HG02852 (cell line): ENCODE results near the gene MEX3A.
"Not testable (repeated sequence)": the region's sequence is repeated elsewhere in the genome, so short reads cannot be mapped to it uniquely, and the experiment has no call there.

Experiments
- ATAC-seq: cut with Tn5 transposase; IDR thresholded peaks from one replicate; pipeline ENCODE4 v1.9.1; 2021; ENCODE audit warnings: mild to moderate bottlenecking, moderate library complexity; ENCODE audit not compliant: unreplicated experiment

MEX3A gene

DNA sequence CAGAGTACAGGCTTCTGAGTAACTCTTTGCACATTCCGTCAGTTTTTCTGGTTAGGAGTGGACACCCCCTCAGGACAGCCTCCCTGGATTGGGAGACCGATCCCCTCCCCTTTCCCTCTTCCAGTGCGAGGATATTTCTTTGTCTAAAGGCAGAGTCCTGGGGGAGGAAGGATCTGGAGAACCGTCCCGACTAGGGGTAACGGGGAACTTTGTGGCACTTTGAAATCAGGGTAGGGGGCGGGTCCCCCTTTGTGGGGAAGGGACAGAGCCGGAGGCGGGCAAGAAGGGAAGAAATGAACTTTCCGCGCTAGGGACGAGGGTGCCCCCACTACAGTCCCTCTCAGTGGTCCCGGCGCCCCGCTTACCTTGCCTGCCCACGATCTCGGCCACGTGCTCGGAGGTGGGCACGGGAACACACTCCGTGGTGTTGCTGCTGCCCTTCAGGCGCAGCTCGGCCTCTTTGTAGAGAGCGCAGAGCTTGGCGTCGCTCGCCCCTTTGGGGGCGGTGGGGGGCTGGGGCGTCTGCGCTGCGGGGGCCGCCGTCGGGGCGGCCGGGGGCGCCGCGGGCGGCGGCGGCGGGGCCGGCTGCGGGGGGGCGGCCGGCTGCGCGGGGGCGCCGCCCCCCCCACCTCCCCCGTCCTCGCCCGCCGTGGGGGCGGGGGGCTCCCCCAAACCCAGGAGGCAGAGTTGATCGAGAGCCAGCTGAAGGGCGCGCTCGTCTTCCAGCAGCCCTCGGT, 917 bp downstream of the MEX3A start:
- no peak for ATAC-seq

DNA sequence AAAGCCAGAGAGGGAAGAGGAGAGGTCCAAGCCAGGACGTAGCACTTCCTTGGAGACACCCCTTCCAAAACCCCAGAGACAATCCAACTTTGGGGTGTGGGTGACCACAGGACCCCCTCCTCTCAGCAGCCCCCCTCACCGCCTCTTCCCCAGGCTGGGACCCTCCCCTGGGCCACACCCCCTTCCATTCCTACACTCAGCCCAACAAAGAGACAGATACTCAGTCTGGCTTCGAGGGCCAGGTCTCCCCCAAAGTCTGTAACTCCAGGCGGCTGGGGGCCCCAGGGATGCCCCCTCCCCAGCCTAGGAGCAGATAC, 1.4 kb downstream of the MEX3A start:
- ATAC-seq, result no peak

DNA sequence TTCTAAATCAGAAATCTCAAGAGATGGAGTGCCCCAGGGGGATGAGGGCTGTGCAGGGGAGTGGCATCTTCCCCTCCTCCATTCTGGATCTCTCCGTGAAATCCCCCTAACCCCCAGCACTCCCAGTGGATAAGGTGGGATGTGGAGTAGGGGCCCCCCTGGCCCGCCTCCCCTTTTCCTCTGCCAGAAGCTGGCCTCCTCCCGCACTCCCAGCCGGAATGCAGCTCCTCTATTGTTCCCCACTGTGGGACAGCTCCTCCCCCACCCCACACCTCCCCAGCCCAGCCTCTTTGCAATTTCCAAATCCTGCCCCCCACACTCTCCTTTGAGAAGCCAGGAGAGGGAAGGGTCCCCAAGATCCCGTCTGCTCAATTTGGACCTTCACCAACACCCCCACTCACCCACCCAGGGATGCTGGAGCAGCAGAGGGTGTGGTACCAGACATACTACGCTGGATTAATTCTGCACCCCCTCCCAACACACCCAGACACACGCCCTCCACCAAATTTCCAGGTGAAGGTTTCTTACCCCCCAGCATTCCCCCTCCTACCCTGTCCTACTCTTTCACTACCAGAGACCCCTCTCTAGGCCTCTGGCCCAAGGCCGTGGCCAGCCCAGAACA, 1.9 kb downstream of the MEX3A start:
- no peak for ATAC-seq

DNA sequence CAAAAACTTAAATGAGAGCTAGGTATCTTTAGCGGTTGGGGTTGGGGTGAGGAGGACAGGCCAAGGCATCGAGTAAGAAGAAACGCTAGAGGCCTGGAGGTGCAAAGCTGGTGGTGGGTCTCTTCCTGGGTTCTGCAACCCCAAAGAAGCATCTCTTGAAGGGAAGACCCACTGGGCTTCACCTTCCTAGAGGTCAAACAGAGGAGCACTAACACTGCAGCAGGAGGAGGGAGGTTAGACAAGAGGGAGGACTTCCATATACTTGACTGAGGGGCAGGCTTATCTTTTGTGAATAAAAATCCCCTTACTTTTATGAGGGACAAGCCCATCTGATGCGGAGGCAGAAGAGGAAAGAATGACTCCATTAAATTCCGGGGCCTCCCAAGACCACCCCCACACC, 2.5 kb downstream of the MEX3A start:
- no peak for ATAC-seq

DNA sequence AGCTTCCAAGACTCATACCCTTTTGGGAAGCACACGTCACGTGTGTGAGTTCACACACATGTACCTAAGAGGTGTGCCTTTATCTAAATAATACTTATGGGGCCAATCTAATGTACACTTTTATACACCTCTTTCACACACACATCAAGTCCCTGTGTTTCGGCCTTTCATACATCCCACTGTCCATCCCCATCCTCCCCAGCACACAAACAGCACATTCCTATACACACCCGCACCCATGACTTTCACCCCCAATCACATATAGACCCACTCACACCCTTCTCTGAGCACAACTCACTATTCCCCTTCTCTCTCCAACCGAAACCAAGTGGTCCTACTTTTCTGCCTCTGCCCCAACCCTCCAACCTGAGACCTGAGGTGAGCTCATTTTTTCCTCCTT, 3.5 kb downstream of the MEX3A start:
- no peak for ATAC-seq

DNA sequence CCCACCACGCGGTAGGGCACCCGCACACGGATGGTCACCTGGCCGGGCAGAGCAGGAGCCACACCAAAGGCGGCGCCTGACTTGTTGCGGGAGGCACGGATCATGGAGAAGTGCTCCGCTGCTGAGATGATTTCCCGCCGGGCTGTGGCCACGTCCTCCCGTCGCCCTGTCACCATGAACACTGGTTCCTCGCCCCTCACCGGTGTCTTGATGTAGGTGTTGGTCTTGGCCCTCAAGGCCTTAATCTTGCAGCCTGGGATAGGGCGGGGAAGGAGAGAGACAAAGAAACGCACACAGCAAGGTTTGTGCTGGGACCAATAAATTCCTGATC, 4.9 kb downstream of the MEX3A start:
- no peak for ATAC-seq

DNA sequence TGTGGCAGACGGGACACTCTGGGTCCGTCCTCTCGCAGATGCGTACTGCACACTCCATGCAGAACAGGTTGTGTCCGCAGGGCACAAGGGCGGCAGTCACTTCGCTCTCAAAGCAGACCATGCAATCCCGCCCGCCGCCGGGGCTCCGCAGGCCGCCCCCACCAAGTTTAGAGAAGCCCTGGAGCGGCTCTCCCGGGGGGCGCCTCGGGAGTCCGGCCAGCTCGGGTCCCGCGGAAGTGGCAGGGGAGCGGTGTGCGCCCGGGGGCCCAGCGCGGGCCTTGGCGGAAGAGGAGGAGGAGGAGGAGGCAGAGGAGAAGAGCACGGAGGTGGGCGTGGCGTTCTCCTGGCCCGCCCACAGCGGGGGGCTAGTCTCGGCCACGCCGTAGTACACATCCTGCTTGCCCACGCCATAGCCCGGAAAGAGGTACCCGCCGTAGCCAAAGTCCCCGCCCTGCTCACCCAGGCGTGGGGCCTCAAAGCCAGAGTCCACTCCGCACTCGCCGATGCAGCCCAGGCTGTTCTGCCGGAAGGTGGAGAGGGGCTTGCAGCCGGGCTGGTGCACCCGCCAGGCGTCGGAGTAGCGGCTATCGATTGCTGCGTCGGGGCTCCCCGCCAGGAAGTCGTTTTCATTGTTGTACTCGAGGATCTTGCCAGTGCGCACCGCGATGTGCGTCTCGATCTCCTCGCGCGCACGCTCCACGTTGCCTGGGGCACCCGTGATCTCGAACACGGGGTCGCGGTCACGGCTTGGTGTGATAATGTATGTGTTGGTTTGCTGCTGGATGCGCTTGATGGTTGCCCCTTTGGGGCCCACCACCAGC, 5.4 kb downstream of the MEX3A start:
- ATAC-seq, result no peak

DNA sequence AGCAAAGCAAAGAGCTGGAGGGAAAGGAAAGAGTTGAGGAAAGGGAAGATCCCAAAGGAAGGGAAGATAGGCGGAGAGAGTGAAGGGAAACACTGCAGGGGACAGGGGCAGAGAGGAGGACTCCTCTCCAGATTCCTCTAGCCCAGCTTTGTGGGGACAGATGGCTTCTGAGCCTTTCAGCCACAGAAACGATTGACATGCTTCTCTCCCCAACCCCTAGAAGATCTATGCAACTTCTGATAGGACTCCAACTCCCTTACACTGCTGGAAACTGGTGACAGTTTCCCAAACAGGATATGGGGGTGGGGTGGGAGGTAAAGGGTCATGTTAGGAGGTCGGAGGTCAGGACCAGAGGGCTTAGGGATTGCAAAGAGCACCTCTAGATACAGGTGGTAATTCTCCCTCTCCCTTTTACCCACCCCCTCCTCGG, 6.5 kb downstream of the MEX3A start:
- no peak for ATAC-seq

DNA sequence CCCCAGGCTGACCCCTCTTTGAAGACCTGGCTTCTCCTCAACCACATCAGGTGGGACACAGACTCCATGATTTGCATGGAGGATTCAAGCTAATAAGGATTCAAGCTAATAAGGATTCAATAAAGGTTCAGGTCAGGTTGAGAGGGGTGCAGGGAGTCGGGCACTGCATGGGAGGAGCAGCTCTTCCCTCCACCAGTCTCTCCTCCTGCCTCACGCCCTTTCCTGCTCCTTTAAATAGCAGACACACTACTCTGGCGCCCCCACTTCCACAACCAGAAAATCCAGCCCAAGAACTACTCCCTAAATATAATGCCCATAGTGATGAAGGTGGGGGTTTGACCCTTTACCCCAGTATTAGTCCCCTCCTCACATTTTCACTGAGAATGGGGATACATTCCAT, 7.1 kb downstream of the MEX3A start:
- no peak for ATAC-seq

DNA sequence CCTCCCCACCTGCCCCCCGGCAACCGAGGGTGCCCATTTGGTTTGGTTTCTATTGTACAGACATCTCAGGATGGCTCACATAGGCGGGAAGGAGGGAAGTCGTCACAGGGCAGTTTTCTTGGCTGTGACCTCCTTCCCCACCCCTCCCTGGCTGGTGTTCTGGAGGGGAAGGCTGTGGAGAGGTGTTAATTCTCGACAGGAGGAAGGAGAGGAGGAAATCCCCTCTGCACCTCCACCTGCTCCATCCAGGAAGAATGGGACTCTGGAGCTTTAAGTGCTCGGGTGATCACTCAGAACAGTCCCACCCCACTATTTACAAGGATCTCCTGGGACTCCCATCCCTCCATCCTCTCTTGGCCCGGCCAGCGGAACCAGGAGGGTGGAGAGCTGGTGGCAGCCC, 7.6 kb downstream of the MEX3A start:
- ATAC-seq, result no peak

DNA sequence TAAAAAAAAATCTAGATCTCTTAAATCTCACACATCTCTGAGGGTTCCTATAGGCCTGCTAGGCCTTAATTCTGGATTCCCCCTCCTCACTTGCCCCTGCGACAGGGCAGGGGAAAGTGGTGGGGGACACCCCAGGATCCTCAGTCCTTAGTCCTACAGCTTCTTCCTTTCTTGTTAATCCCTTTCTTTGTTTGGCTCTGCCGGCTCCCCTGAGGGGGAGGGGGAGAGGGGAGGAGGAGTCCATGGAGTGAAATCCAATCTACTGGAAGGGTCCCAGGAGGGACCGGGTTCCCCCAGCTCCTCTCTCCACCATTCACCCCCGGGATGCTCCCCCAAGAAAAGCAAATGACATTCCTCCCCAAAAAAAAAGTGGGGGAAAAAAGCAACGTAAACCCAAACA, 8.5 kb downstream of the MEX3A start:
- no peak for ATAC-seq

DNA sequence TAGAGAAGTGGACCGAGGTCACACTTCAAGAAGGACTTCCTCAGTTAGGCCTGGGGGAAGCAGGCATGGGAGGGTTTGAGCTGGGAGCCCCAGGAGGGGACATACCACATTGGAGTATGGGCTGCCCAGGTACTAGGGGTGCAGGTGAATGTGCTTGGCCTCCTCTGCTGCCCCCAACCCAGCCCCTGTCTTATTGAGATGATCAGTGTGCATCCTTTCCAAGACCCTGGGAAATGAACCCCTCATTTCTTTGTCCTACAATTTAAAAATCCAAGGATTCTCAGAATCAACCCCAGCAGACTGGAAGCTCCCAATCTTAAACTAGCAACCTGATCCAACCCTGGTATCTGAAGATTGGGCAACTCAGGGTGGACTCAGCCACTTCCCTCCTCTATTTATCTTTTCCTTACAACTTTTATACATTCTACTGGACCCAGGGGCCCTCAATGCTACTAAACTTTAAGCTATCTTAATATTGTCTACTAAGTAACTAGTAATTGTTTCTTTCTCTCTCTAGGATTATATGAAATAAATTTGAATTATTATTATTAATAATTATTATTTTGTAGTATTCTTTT, 9.1 kb downstream of the MEX3A start:
- ATAC-seq, result no peak

DNA sequence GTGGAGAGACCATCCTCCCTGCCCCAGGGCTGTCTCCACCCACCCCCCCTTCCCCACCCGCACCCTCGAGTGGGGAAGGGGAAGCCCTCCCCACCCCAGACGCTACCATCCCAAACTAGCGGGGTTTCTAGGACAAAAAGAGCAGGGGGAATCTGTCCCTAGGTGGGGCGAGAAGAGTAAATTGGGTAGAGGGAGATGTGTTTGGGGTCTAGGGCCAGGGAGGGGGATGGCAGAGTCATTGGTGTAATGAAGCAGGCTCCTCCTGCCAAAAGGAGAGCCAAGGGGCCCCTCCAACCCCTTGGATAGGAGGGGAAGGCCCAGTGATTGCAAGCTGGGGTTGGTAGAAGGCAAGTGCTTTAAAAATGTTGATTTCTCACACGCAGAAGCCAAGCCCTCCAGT, 10.0 kb downstream of the MEX3A start:
- no peak for ATAC-seq

DNA sequence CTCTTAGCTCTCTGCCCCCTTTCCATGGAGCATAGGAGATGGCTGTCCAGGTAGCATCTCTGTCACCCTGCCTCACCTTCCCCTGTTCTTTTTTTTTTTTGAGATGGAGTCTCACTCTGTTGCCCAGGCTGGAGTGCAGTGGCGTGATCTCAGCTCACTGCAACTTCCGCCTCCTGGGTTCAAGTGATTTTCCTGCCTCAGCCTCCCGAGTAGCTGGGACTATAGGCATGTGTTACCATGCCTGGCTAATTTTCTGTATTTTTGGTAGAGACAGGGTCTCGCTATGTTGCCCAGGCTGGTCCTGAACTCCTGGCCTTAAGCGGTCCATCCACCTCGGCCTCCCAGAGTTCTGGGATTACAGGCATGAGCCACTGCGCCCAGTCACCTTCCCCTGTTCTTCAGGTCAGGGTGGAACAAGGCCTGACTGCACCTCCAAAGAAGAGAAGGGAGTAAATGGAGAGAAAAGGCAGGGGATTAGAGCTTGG, 10.9 kb downstream of the MEX3A start:
- ATAC-seq, result not testable (repeated sequence)

DNA sequence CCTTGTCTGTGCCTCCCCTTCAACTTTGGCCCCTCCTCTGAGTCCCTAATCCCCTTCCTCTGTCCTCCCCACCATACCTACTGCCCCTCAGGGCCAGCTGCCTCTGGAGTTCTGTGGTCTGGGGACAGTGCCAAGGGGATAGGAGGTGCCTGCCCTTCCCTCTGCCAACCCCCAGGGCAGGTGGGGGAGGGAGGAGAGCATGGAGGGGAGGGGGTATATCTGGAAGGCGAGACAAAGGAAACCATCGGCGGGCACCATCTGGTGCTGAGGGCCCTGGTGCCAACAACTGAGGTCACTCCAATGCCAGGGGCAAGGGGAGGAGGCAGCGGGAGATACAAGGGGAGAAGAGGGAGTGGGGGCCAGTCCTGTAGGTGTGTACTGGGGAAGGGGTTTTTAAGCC, 11.7 kb downstream of the MEX3A start:
- no peak for ATAC-seq

DNA sequence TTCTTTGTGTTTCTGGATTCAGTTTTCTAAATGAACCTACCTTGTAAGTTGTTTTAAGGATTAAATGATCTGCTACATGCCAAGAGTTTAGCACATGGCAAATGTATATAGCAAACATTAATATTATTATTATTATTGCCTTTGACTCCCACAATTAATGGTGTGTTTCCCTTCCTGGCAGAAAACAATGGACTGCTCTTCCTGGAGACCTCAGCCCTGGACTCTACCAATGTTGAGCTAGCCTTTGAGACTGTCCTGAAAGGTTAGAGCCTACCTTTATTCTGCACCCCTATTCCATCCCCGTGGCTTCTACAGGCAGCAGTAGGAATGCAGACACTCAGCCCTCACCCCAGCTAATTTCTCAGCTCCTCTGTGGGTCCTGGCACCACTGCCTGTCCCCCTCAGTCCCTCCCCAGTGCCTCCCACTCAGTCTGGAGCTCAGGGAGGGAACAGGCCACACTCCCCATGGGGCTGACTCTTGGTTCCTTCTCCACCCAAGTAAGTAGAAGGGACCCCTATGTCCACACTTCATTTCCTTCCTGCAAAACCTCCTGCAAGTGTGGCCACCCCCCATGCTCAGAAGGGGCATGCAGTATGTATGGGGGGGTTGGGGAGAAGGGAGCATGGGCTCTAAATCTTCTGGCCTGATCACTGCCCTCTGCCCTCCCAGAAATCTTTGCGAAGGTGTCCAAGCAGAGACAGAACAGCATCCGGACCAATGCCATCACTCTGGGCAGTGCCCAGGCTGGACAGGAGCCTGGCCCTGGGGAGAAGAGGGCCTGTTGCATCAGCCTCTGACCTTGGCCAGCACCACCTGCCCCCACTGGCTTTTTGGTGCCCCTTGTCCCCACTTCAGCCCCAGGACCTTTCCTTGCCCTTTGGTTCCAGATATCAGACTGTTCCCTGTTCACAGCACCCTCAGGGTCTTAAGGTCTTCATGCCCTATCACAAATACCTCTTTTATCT, 12.5 kb downstream of the MEX3A start:
- ATAC-seq, result no peak

DNA sequence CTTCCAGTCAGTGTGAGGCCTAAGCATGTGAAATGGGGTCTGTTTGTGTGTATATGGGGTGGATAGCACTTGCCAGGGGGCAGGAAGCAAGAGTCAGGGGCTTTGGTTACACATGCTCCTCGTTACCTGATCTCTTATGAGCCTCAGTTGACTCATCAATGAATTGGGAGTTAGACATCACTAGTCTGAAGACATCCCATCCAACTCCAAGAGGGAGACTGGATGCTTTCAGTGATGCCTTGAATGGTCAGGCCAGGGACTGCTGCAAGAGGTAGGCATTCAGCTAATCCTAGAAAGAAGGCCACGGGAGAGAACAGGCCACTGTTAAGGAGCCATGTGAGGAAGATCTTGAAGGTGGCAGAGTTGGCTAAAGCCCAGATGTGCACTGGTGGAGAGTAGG, 15.0 kb downstream of the MEX3A start:
- no peak for ATAC-seq

DNA sequence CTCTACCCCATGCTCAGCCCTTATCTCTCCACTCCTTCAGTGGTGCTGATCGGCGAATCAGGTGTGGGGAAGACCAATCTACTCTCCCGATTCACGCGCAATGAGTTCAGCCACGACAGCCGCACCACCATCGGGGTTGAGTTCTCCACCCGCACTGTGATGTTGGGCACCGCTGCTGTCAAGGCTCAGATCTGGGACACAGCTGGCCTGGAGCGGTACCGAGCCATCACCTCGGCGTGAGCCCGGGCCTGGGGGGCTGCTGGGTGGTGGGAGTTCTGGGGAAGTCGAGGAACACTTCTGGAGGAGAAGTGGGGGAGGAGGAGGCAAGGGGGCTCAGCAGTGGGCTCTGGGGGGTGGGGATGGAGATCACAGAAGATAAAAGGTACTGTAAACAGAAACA, 16.4 kb downstream of the MEX3A start:
- ATAC-seq, result no peak

DNA sequence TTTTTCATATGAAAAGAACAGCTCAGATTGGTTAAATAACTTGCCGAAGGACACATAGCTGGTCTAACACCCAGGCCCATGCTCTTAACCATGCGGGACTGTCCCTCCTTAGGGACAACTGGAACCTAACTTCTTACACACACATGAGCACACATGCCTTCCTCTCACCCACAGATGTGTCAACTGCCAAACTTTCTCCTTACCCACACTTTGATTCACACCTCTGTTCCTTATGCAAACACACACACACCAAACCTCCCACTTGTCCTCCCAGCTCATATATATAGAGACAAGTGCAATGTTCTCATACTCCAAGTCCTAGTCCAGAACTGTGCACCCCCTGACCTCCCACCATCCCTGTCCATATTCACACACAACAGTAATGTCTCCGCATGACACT, 17.1 kb downstream of the MEX3A start:
- no peak for ATAC-seq

DNA sequence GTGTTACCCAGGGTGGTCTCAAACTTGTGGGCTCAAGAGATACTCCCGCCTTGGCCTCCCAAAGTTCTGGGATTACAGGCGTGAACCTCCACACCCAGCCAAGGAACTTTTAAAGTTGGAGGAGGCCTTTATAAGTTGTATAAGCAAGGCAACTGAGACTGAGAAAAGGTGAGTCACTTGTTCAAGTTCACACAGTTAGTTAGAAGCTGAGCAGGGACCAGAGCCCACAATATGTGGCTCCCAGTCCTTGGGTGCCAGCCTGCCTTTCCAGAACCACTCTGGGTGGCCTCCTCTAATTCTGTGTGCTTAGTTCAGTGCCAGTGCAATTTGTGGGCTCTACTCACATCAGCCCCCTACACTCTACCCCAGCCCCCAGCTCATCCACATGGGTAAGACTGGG, 17.6 kb downstream of the MEX3A start:
- no peak for ATAC-seq

DNA sequence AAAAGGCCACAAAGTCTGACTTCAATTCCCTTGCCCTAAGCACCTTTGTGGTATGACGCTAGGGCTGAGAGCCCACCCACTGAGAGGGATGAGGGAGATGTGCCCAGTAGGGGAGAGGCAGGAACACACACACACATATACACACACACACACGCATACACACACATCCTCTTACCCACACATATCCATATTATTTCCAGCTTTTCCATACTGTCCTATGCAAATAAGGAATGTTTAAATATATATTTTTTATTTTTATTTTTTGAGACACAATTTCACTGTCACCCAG, 18.3 kb downstream of the MEX3A start:
- no peak for ATAC-seq
